HEK293 (cell line): Measurements from ENCODE around the gene CDK11A.
"Not testable (repeated sequence)": the region's sequence is repeated elsewhere in the genome, so short reads cannot be mapped to it uniquely, and the experiment has no call there.

ENCODE experiments used
- CTCF ChIA-PET: fragments of 350-600 bp; formaldehyde crosslinking; extraction: SDS; loops from one replicate; lab custom pipeline; 2021; ENCODE audit warnings: antibody characterized with exemption; lab: Yijun Ruan, JAX
- POLR2A ChIA-PET: fragments of 300-600 bp; formaldehyde crosslinking; extraction: SDS; loops from one replicate; lab custom pipeline; 2020; ENCODE audit warnings: antibody characterized with exemption, inconsistent platforms; lab: Yijun Ruan, JAX
- H3K27ac ChIP-seq: fragments of 200-500 bp; sonication (Bioruptor generic); 2 replicates; pipeline ENCODE4 v1.5.1; 2014; ENCODE audit warnings: low read depth, low read length, control low read depth, inconsistent platforms; ENCODE audit errors: extremely low read depth
- H3K36me3 ChIP-seq, 2 experiments: fragments of 200-500 bp in 1 of 2; sonication (Bioruptor generic) in 1 of 2; 1 replicate in 1 of 2; 2 replicates in 1 of 2; pipeline ENCODE4 v1.5.1; 2014 to 2017; ENCODE audit warnings: inconsistent platforms in 2 of 2, low read length in 2 of 2; ENCODE audit not compliant: control insufficient read depth in 2 of 2, insufficient read depth in 1 of 2
- H3K4me1 ChIP-seq: fragments of 200-500 bp; sonication (Bioruptor generic); 2 replicates; pipeline ENCODE4 v1.5.1; 2014; ENCODE audit warnings: mild to moderate bottlenecking, low read length, inconsistent platforms; ENCODE audit not compliant: control insufficient read depth, insufficient read depth
- H3K4me3 ChIP-seq: 2 replicates; pipeline ENCODE4 v1.5.1; 2011; ENCODE audit warnings: low read depth, mild to moderate bottlenecking, control low read depth, low read length, moderate library complexity
- H3K9me3 ChIP-seq: fragments of 200-500 bp; sonication (Bioruptor generic); 2 replicates; pipeline ENCODE4 v1.5.1; 2014; ENCODE audit warnings: low read depth, low read length, inconsistent platforms; ENCODE audit not compliant: control insufficient read depth, insufficient read depth
- SCRT1 ChIP-seq: fragments of 450-650 bp; formaldehyde crosslinking; IDR thresholded peaks from 2 replicates; pipeline ENCODE4 v1.5.1; 2016; ENCODE audit warnings: missing biosample characterization, missing genetic modification characterization, borderline replicate concordance
- ZNF2 ChIP-seq: fragments of 450-650 bp; formaldehyde crosslinking; IDR thresholded peaks from 2 replicates; pipeline ENCODE4 v1.5.1; 2016; ENCODE audit warnings: missing biosample characterization, missing genetic modification characterization
- ZNF211 ChIP-seq: fragments of 450-650 bp; formaldehyde crosslinking; IDR thresholded peaks from 2 replicates; pipeline ENCODE4 v1.5.1; 2016; ENCODE audit warnings: low read depth, missing biosample characterization, missing genetic modification characterization
- ZNF24 ChIP-seq: fragments of 450-650 bp; formaldehyde crosslinking; IDR thresholded peaks from 2 replicates; pipeline ENCODE4 v1.5.1; 2016; ENCODE audit warnings: missing biosample characterization, missing genetic modification characterization
- ZNF416 ChIP-seq: fragments of 450-650 bp; formaldehyde crosslinking; IDR thresholded peaks from 2 replicates; pipeline ENCODE4 v1.5.1; 2016; ENCODE audit warnings: missing biosample characterization, missing genetic modification characterization
- ZNF433 ChIP-seq: fragments of 450-650 bp; formaldehyde crosslinking; IDR thresholded peaks from 2 replicates; pipeline ENCODE4 v1.5.1; 2016; ENCODE audit warnings: missing biosample characterization, missing genetic modification characterization, low read depth
- ZNF654 ChIP-seq: fragments of 450-650 bp; formaldehyde crosslinking; IDR thresholded peaks from 2 replicates; pipeline ENCODE4 v1.5.1; 2016; ENCODE audit warnings: low read depth, missing biosample characterization, missing genetic modification characterization
- ZNF747 ChIP-seq: fragments of 450-650 bp; formaldehyde crosslinking; IDR thresholded peaks from 2 replicates; pipeline ENCODE4 v1.5.1; 2016; ENCODE audit warnings: missing biosample characterization, missing genetic modification characterization
- TF ChIP-seq, protein P1 (sequence below): fragments of 450-650 bp; formaldehyde crosslinking; IDR thresholded peaks from 2 replicates; pipeline ENCODE4 v1.5.1; 2016; ENCODE audit warnings: missing biosample characterization, missing genetic modification characterization
- TF ChIP-seq, protein P2 (sequence below): fragments of 450-650 bp; formaldehyde crosslinking; IDR thresholded peaks from 2 replicates; pipeline ENCODE4 v1.5.1; 2016; ENCODE audit warnings: missing biosample characterization, missing genetic modification characterization
- TF ChIP-seq, protein P3 (sequence below): fragments of 450-650 bp; formaldehyde crosslinking; IDR thresholded peaks from 2 replicates; pipeline ENCODE4 v1.5.1; 2016; ENCODE audit warnings: missing biosample characterization, missing genetic modification characterization
- TF ChIP-seq, protein P4 (sequence below): fragments of 450-650 bp; formaldehyde crosslinking; IDR thresholded peaks from 2 replicates; pipeline ENCODE4 v1.5.1; 2016; ENCODE audit warnings: missing biosample characterization, missing genetic modification characterization
- TF ChIP-seq, protein P5 (sequence below): fragments of 450-650 bp; formaldehyde crosslinking; IDR thresholded peaks from 2 replicates; pipeline ENCODE4 v1.5.1; 2017; ENCODE audit warnings: missing biosample characterization, missing genetic modification characterization
- TF ChIP-seq, protein P6 (sequence below): fragments of 450-650 bp; formaldehyde crosslinking; IDR thresholded peaks from 2 replicates; pipeline ENCODE4 v1.5.1; 2016; ENCODE audit warnings: missing biosample characterization, missing genetic modification characterization, low read depth

Gene CDK11A

DNA sequence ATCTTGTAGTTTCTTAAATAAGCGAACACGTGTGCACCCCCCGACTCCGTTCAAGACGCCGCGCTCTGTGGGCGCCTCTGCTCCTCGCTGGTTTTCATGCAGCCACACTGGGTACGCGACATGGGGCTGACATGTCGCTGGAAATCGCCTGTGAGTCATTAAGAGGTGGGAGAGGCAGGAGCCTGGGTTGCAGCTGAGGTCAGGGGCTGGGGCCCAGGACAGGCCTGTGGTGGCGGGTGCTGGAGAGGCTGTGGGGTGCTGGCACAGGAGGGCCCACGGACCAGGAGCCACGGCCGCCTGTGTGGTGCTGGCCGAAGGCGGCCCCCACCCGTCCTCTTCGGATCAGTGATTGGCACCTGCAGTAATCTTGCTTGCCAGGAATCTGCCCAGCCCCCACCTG, 49.4 kb downstream of the CDK11A start:
- H3K9me3 ChIP-seq, POLR2A ChIA-PET, H3K4me3 ChIP-seq, H3K27ac ChIP-seq, CTCF ChIA-PET, H3K4me1 ChIP-seq: not testable (repeated sequence)
- H3K36me3 ChIP-seq: peaks cover 0 to 38% of the 10 kb centered on the region in 2 experiments; a peak in 2 of 3 replicates

DNA sequence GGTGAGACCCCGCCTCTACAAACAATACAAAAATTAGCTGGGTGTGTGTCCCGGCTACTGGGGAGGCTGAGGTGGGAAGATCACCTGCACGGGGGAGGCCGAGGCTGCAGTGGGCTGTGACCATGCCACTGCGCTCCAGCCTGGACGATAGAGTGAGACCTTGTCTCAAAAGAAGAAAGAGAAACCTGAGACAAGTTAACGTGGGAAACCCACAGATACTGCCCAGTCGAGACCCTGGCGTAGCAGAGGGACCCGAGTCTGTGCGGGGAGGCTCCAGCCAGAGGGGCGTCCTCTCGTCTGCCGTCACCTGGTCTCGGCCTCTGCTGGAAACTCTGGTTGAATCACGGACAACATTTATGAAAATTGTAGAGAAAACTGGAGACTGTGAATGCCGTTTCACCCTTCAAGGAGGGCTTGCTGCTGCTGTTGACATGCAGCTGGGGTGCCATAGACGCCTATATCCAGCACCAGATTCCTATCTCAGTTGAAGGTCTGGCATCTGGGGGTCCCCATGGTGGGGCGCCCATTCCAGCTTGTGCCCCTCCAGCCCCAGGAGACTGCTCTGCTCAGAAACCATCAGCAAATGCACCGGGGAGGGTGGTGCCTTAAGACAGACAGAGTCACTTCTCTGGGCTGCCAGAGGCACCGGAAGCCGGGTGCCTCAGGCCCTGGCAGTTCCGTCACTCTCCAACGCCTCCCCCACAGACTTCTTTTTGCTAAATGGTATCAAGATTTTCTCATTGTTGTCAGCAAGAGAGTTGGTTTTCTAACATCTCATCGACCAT, 51.8 kb downstream of the CDK11A start:
- Histone ChIP-seq H3K4me3 (no peak overlapping the region), H3K27ac (no peak overlapping the region), H3K4me1 (no peaks in the 10 kb centered on the region), H3K9me3 (no peaks in the 10 kb centered on the region), H3K36me3 (peaks cover 6 to 48% of the 10 kb centered on the region in 2 experiments)
- ChIA-PET POLR2A (no interaction called here), CTCF (interaction anchor here (0.6 kb wide), 1 partner anchor 21 kb away, joined by 3 read pairs; no protein-coding TSS in a partner anchor)
- TF ChIP-seq ZNF433 (tag by site-specific recombination): no peak
- no peak for TF ChIP-seq SCRT1 (tag by site-specific recombination)
- TF ChIP-seq, protein P1, sequence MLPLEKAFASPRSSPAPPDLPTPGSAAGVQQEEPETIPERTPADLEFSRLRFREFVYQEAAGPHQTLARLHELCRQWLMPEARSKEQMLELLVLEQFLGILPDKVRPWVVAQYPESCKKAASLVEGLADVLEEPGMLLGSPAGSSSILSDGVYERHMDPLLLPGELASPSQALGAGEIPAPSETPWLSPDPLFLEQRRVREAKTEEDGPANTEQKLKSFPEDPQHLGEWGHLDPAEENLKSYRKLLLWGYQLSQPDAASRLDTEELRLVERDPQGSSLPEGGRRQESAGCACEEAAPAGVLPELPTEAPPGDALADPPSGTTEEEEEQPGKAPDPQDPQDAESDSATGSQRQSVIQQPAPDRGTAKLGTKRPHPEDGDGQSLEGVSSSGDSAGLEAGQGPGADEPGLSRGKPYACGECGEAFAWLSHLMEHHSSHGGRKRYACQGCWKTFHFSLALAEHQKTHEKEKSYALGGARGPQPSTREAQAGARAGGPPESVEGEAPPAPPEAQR (tag by site-specific recombination): no peak
- TF ChIP-seq ZNF211 (tag by site-specific recombination): no peak
- TF ChIP-seq, protein P2, sequence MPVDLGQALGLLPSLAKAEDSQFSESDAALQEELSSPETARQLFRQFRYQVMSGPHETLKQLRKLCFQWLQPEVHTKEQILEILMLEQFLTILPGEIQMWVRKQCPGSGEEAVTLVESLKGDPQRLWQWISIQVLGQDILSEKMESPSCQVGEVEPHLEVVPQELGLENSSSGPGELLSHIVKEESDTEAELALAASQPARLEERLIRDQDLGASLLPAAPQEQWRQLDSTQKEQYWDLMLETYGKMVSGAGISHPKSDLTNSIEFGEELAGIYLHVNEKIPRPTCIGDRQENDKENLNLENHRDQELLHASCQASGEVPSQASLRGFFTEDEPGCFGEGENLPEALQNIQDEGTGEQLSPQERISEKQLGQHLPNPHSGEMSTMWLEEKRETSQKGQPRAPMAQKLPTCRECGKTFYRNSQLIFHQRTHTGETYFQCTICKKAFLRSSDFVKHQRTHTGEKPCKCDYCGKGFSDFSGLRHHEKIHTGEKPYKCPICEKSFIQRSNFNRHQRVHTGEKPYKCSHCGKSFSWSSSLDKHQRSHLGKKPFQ (tag by site-specific recombination): no peak
- TF ChIP-seq, protein P3, sequence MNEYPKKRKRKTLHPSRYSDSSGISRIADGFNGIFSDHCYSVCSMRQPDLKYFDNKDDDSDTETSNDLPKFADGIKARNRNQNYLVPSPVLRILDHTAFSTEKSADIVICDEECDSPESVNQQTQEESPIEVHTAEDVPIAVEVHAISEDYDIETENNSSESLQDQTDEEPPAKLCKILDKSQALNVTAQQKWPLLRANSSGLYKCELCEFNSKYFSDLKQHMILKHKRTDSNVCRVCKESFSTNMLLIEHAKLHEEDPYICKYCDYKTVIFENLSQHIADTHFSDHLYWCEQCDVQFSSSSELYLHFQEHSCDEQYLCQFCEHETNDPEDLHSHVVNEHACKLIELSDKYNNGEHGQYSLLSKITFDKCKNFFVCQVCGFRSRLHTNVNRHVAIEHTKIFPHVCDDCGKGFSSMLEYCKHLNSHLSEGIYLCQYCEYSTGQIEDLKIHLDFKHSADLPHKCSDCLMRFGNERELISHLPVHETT (tag by site-specific recombination): no peak
- TF ChIP-seq ZNF654: no peak
- no peak for TF ChIP-seq ZNF416 (tag by site-specific recombination)
- TF ChIP-seq ZNF2: no peak
- TF ChIP-seq, protein P4, sequence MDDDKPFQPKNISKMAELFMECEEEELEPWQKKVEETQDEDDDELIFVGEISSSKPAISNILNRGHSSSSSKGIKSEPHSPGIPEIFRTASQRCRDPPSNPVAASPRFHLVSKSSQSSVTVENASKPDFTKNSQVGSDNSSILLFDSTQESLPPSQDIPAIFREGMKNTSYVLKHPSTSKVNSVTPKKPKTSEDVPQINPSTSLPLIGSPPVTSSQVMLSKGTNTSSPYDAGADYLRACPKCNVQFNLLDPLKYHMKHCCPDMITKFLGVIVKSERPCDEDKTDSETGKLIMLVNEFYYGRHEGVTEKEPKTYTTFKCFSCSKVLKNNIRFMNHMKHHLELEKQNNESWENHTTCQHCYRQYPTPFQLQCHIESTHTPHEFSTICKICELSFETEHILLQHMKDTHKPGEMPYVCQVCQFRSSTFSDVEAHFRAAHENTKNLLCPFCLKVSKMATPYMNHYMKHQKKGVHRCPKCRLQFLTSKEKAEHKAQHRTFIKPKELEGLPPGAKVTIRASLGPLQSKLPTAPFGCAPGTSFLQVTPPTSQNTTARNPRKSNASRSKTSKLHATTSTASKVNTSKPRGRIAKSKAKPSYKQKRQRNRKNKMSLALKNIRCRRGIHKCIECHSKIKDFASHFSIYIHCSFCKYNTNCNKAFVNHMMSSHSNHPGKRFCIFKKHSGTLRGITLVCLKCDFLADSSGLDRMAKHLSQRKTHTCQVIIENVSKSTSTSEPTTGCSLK (tag by site-specific recombination): no peak
- no peak for TF ChIP-seq ZNF24 (tag by site-specific recombination)

DNA sequence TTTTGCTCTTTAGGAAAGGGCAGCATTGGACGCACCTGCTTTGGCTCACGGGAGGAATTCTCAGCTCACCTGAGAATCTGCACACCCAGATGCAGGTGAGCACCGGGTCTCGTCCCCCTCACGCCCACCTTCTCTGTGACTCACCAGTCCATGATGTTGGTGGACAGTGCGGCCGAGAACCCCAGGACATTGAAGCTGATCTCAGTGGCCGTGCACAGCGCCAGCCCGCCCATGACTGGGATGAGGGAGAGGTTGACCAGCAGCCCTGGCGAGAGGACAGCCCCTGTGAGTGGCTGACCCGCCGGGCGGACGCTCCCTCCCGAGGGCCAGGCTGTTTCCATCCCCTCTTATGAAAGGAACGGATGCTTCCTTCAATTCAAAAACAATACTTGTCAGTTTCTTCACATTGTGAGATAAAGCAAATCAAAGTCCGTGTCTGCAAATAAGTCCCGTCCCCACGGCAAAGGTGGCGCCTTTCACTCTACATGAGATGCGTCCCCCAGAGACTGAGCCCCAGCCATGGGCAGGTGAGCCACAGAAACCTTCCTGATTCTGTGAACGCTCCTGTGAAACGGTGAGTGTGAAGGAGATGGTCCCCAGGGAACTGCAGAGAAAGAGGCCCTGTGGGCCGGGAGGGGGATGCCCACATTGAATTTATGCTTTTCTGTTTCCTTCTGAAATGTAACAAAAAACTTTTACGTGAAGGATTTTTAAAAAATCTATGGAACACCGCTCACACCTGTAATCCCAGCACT, 52.6 kb downstream of the CDK11A start:
- Histone ChIP-seq H3K36me3 (peaks cover 6 to 50% of the 10 kb centered on the region in 2 experiments), H3K9me3 (no peaks in the 10 kb centered on the region), H3K4me1 (no peaks in the 10 kb centered on the region), H3K27ac (no peak overlapping the region), H3K4me3 (no peak overlapping the region)
- CTCF ChIA-PET: no interaction called here
- POLR2A ChIA-PET: no interaction called here
- TF ChIP-seq, protein P5, sequence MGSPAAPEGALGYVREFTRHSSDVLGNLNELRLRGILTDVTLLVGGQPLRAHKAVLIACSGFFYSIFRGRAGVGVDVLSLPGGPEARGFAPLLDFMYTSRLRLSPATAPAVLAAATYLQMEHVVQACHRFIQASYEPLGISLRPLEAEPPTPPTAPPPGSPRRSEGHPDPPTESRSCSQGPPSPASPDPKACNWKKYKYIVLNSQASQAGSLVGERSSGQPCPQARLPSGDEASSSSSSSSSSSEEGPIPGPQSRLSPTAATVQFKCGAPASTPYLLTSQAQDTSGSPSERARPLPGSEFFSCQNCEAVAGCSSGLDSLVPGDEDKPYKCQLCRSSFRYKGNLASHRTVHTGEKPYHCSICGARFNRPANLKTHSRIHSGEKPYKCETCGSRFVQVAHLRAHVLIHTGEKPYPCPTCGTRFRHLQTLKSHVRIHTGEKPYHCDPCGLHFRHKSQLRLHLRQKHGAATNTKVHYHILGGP (tag by site-specific recombination): no peak
- no peak for TF ChIP-seq ZNF747
- TF ChIP-seq, protein P1 (tag by site-specific recombination): no peak
- TF ChIP-seq, protein P6, sequence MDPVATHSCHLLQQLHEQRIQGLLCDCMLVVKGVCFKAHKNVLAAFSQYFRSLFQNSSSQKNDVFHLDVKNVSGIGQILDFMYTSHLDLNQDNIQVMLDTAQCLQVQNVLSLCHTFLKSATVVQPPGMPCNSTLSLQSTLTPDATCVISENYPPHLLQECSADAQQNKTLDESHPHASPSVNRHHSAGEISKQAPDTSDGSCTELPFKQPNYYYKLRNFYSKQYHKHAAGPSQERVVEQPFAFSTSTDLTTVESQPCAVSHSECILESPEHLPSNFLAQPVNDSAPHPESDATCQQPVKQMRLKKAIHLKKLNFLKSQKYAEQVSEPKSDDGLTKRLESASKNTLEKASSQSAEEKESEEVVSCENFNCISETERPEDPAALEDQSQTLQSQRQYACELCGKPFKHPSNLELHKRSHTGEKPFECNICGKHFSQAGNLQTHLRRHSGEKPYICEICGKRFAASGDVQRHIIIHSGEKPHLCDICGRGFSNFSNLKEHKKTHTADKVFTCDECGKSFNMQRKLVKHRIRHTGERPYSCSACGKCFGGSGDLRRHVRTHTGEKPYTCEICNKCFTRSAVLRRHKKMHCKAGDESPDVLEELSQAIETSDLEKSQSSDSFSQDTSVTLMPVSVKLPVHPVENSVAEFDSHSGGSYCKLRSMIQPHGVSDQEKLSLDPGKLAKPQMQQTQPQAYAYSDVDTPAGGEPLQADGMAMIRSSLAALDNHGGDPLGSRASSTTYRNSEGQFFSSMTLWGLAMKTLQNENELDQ (tag by site-specific recombination): no peak
